Measurements from ENCODE around the gene SAMD13.

SAMD13 gene

DNA sequence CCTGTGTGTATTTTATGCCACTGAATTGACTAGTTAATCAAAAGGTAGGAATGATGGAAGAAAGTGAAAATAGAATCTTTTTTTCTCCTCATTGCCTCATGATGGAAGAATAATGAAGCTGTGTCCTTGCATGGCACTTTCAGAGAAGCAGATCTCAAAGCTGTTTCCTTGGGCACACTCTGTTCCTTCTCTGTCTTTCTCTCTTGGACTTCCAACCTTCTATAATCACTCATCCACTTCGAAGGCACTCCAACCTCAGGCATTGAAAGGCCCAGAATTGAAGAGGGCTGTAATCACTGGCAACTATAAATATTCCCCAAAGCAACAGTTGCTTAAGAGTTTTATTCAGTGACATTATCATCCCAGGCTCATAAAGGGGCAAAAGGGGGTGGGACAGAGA is 65.7 kb downstream of the SAMD13 start:
- Histone ChIP-seq H3K4me3 (no peak overlapping the region), H3K27ac (no peak overlapping the region)
- TF ChIP-seq, protein P1, sequence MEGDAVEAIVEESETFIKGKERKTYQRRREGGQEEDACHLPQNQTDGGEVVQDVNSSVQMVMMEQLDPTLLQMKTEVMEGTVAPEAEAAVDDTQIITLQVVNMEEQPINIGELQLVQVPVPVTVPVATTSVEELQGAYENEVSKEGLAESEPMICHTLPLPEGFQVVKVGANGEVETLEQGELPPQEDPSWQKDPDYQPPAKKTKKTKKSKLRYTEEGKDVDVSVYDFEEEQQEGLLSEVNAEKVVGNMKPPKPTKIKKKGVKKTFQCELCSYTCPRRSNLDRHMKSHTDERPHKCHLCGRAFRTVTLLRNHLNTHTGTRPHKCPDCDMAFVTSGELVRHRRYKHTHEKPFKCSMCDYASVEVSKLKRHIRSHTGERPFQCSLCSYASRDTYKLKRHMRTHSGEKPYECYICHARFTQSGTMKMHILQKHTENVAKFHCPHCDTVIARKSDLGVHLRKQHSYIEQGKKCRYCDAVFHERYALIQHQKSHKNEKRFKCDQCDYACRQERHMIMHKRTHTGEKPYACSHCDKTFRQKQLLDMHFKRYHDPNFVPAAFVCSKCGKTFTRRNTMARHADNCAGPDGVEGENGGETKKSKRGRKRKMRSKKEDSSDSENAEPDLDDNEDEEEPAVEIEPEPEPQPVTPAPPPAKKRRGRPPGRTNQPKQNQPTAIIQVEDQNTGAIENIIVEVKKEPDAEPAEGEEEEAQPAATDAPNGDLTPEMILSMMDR (IDR thresholded peaks at IDR 0.05) = no peak
- no peak for DNase-seq (ENCODE audit: low spot score)

DNA sequence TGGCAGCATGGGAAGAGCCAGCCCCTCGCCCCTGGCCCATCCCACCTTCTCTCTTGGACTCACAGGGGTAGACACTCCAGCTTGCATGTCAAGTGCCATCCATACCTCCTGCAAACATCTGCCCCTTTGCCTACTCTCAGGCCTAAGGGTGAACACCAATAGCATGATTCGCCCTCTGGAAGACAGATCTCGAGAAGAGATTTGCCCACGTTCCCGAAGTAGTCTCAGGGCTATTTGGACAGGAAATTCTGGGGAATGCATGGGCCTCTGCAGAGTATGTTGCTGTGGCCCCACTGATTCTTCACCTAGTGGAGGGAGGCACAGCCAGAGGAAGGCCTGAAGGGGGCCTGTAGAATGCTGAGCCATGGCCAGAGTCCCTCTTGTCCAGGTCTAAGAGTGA is 66.9 kb downstream of the SAMD13 start:
- Histone ChIP-seq H3K27ac (no peak overlapping the region), H3K4me3 (no peak overlapping the region)
- DNase-seq (ENCODE audit: low spot score) = no peak
- TF ChIP-seq, protein P1 (IDR thresholded peaks at IDR 0.05) = no peak

DNA sequence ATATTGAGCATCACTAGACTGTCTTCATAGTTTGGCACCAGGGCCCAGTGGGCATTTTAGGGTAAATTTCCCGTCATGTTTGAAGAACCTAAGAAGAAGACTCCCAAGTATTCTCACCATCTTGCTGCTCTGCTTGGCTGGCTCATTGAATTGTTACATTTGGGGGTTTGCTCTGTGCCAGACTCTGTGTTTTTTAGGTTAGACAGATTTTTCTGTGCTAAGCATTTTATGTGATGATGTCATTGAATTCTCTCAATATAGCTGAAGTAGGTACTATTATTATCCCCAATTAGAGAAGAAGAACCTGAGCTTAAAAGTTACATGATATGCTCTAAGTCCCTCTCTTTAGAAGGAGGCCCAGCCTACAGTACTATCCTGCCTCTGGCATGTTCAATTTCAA is 68.8 kb downstream of the SAMD13 start:
- TF ChIP-seq, protein P1 (IDR thresholded peaks at IDR 0.05) = no peak
- no peak overlapping the region for H3K4me3 ChIP-seq
- no peak overlapping the region for H3K27ac ChIP-seq
- no peak for DNase-seq (ENCODE audit: low spot score)

DNA sequence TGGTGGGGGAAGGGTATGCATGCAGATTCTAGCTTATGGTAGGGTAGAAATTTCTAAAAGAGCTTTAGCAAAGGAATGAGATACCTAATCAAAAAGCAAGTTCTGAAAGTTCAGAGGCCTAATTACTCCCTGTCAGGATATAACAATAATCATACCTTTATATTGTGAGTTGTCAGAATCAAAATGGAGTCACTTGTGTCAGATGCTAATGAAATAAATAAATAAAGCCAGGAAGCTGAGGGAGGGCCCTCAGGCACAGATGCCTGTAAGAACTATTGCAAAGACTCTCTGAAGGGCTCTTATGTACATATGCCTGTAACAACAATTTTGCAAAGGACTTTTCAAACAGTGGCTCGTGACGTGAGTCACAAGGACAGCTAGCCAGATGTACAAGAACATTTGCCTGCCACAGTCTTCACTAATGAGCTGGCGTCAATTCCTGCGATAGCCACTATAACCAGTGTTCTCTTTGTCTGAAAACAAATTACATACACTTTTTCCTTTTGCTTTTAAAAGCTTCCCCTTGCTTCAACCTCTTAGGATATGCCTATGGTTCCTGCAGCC is 69.4 kb downstream of the SAMD13 start:
- TF ChIP-seq, protein P1 (IDR thresholded peaks at IDR 0.05) = no peak

DNA sequence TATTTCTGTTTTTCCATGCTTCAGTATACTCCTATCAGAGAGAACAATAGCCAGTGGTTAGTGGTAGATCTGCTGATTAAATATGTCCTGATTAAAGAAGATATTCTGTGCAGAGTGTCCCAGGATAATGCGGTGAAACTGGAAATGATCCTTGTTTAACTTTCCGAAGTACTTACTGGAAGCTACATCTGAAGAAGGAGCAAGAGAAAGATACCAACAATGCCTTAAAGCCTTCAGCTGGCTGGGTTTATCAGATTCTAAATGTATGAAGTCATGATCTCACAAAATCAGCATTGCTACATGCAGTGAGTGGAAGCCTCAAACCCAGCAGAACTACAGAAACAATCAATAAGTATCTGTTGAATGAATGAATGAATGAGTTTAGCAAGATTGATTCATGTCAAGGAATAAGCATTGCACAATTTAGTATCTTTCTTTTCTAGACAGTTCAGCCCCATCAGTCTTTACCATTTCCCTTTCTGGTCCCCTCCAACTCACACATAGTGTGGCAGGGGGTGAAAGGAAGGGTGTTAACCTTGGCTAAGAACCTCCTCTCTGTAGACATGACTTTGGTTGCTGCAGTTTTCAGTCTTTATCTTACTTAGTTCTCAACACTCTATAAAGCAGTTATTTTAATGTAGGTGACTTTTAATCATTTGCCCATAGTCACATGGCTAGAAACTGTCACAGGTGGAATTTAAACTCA is 72.1 kb downstream of the SAMD13 start:
- no peak overlapping the region for H3K4me3 ChIP-seq
- no peak overlapping the region for H3K27ac ChIP-seq
- TF ChIP-seq, protein P1 (IDR thresholded peaks at IDR 0.05) = no peak
- no peak for DNase-seq (ENCODE audit: low spot score)

More for the DNA sequence above, 69.4 kb downstream of the SAMD13 start:
- Histone ChIP-seq H3K27ac (no peak overlapping the region), H3K4me3 (no peak overlapping the region)
- no peak for DNase-seq (ENCODE audit: low spot score)

DNA sequence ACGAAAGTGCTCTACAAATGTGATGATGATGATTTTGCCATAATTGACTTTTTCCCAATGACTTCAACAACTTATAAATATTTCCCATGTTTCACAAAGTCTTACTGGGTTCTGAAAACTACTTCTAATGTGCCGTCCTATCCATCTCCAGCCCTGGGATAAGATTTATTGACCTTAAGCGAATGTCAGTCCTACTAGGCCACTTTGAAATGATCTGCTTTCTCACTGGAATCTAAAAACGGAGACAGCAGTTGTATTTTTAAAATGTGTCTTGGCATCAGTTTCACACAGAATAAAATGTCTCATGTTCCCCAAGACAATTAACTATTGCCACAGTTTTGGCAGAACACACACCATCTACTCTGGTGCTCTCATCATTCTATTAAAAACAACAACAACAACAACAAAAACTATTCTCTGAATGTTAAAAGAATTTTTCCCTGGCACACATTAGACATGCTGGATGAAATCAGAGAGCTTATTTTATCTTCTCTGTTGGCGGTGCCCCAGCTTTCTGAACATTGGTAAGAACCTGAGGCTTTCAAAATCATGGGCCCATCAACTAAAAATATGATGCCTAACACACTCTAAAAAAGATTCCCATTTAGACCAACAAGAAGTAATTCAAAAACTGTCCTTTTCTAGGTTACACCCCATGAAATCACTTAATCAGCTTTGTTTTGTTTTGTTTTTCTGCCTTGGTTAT is 73.6 kb downstream of the SAMD13 start:
- H3K4me3 ChIP-seq = no peak overlapping the region
- DNase-seq (ENCODE audit: low spot score) = no peak
- no peak overlapping the region for H3K27ac ChIP-seq
- TF ChIP-seq, protein P1 (IDR thresholded peaks at IDR 0.05) = no peak
